Upper lobe of left lung (tissue), 6 donors: ENCODE measurements around the gene SIN3A. TPM values are rescaled to one million over a fixed set of nuclear protein-coding genes. Genes with fewer than 3 reads are reported as not detected.

Experiments used
- ATAC-seq, 2 donors: fragments of 200-7000 bp; cut with Tn5 transposase; one replicate each; pipeline ENCODE4 v1.9.1; 2022; ENCODE audit warnings: mild to moderate bottlenecking in 2 of 2, moderate library complexity in 2 of 2; ENCODE audit not compliant: low FRiP score in 2 of 2
- DNase-seq, 2 donors: peaks; one replicate each; pipeline ENCODE4 v3.0.0-alpha.2; 2019 to 2020
- H3K27ac ChIP-seq, 4 donors: fragments of 200-600 bp; sonication (generic); one replicate each; pipeline ENCODE4 v1.5.1; 2016 to 2019
- H3K27me3 ChIP-seq, 4 donors: fragments of 200-600 bp; sonication (generic); one replicate each; pipeline ENCODE4 v1.5.1; 2017 to 2019
- H3K36me3 ChIP-seq, 4 donors: fragments of 200-600 bp; sonication (generic); one replicate each; pipeline ENCODE4 v1.5.1; 2016 to 2019
- H3K4me1 ChIP-seq, 4 donors: fragments of 200-600 bp; sonication (generic); one replicate each; pipeline ENCODE4 v1.5.1; 2018 to 2019
- H3K4me3 ChIP-seq, 4 donors: fragments of 200-600 bp; sonication (generic); one replicate each; pipeline ENCODE4 v1.5.1; 2017 to 2019; ENCODE audit warnings: mild to moderate bottlenecking in 2 of 4, moderate library complexity in 1 of 4
- H3K9me3 ChIP-seq, 4 donors: fragments of 200-600 bp; sonication (generic); one replicate each; pipeline ENCODE4 v1.5.1; 2018 to 2019
- EP300 ChIP-seq, 4 donors: sonication (generic); formaldehyde crosslinking; IDR thresholded peaks; one replicate each; pipeline ENCODE4 v1.5.1; 2017; ENCODE audit warnings: antibody characterized with exemption in 4 of 4, control low read depth in 2 of 4
- POLR2A ChIP-seq, 4 donors: fragments of 450-650 bp; IDR thresholded peaks; one replicate each; pipeline ENCODE4 v1.5.1; 2016 to 2017; ENCODE audit warnings: antibody characterized with exemption in 4 of 4, mild to moderate bottlenecking in 2 of 4
- POLR2AphosphoS5 ChIP-seq, 2 donors: sonication (generic); formaldehyde crosslinking; IDR thresholded peaks; one replicate each; pipeline ENCODE4 v1.5.1; 2017; ENCODE audit warnings: antibody characterized with exemption in 2 of 2
- WGBS, 2 donors: methylation state at CpG; one replicate each; pipeline ENCODE4 v1.1.5; 2017 to 2018; 5-methylcytosine and 5-hydroxymethylcytosine counted together
- small RNA-seq, 4 donors: library from RNA; depleted of rRNA; stranded (forward); fragments of <200 nt; gene quantifications; one replicate each; pipeline ENCODE3, GENCODE V24; 2016
- total RNA-seq, 6 donors: library from RNA; depleted of rRNA in 4 of 6; stranded (reverse); fragments of >200 nt in 4 of 6; gene quantifications; one replicate each; pipeline versions ENCODE4 v1.1.0 to v1.2.1, GENCODE V29; 2016 to 2021
- TF ChIP-seq, protein P1 (sequence below), 6 experiments: fragments of 450-650 bp in 4 of 6; fragments of 200-600 bp in 2 of 6; sonication (generic) in 2 of 6; IDR thresholded peaks; one replicate each; pipeline ENCODE4 v1.5.1; 2016 to 2019; ENCODE audit warnings: antibody characterized with exemption in 6 of 6
- donor health status: DM: no; HTN: no; CAD: no; lungs with moderate emphysema.
- donor health status: DM: no; HTN: yes; CAD: no; lungs with severe emphysema.

SIN3A gene
- total RNA-seq, 6 donors from 2014 or later = 28.0 to 105 (median 56.6) TPM

DNA sequence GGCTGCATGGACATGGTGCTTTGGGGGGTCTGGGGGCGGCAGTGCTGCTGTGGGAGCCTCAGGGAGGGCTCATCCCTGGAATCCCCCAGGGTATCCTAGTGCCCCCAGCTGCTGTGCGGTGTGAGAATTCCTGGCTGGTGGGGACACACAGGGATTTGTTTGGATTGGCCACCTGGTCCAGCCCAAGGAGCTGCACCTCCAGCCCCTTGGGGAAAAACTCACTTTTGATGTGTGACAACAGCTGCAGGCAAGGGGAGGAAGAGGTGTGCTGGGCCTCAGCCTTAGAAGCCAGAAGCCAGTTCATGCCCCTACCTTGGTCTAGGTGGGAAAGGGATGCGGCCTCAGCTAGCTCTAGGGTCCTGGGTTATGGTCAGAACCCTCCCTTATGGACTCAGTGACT lies 124.0 kb downstream of the SIN3A start:
- DNase-seq (no peak), ATAC-seq (no peak)
- Histone ChIP-seq H3K9me3 (no peaks in the 10 kb centered on the region), H3K36me3 (no peaks in the 10 kb centered on the region), H3K4me3 (no peak overlapping the region), H3K27me3 (no peaks in the 10 kb centered on the region), H3K4me1 (no peaks in the 10 kb centered on the region), H3K27ac (no peak overlapping the region)
- WGBS, 2 donors = 79% methylated on average over 2 of the region's 3 CpGs; no CpG with 5 or more reads in 1 of the 2 donors
- no peak for TF ChIP-seq EP300 (IDR thresholded peaks at IDR 0.05)
- no peak for TF ChIP-seq POLR2AphosphoS5 (IDR thresholded peaks at IDR 0.05)
- TF ChIP-seq, protein P1, sequence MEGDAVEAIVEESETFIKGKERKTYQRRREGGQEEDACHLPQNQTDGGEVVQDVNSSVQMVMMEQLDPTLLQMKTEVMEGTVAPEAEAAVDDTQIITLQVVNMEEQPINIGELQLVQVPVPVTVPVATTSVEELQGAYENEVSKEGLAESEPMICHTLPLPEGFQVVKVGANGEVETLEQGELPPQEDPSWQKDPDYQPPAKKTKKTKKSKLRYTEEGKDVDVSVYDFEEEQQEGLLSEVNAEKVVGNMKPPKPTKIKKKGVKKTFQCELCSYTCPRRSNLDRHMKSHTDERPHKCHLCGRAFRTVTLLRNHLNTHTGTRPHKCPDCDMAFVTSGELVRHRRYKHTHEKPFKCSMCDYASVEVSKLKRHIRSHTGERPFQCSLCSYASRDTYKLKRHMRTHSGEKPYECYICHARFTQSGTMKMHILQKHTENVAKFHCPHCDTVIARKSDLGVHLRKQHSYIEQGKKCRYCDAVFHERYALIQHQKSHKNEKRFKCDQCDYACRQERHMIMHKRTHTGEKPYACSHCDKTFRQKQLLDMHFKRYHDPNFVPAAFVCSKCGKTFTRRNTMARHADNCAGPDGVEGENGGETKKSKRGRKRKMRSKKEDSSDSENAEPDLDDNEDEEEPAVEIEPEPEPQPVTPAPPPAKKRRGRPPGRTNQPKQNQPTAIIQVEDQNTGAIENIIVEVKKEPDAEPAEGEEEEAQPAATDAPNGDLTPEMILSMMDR (IDR thresholded peaks at IDR 0.05) = no peak
- no peak for TF ChIP-seq POLR2A (IDR thresholded peaks at IDR 0.05)

DNA sequence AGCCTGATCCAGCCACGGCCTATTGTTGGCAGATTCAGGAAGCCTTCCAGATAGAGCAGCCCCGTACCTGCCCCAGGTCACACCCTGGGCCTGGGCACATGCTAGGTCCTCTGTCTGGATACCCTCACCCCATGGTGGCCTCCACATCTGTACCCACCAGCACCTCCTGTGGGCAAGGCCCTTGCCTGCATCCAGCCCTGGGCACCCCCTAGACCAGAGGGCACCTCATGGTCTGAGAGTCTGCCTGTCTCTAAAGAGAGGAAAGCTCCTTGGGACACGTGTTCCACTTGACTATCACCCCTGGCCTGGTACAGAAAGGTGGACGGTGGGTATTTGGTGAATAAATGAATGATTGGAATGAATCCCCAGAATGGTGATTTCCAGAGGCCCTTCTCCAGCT lies 124.5 kb downstream of the SIN3A start:
- Histone ChIP-seq H3K36me3 (no peaks in the 10 kb centered on the region), H3K4me3 (no peak overlapping the region), H3K9me3 (no peaks in the 10 kb centered on the region), H3K4me1 (no peaks in the 10 kb centered on the region), H3K27me3 (no peaks in the 10 kb centered on the region), H3K27ac (no peak overlapping the region)
- 76 to 81% methylated on average over 4 of the region's 4 CpGs for WGBS, 2 donors
- TF ChIP-seq POLR2AphosphoS5 (IDR thresholded peaks at IDR 0.05) (no peak), EP300 (IDR thresholded peaks at IDR 0.05) (no peak), POLR2A (IDR thresholded peaks at IDR 0.05) (no peak)
- TF ChIP-seq, protein P1 (IDR thresholded peaks at IDR 0.05) = no peak
- ATAC-seq (no peak), DNase-seq (no peak)

DNA sequence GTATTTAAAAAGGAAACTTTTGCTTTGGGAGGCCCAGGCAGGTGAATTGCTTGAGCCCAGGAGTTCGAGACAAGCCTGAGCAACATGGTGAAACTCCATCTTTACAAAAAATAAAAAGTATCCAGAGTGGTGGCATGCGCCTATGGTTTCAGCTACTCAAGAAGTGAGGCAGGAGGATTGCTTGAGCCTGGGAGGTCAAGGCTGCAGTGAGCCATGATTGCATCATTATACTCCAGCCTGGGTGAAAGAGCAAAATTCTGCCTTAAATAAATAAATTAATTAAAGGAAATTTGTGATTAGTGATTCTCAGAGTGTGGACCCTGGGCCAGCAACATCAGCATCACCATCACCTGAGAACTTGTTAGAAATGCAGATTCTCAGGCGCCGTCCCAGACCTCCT lies 125.6 kb downstream of the SIN3A start:
- no peaks in the 10 kb centered on the region for H3K36me3 ChIP-seq
- H3K27ac ChIP-seq = no peak overlapping the region
- no peaks in the 10 kb centered on the region for H3K27me3 ChIP-seq
- TF ChIP-seq POLR2AphosphoS5 (IDR thresholded peaks at IDR 0.05) (no peak), POLR2A (IDR thresholded peaks at IDR 0.05) (no peak), EP300 (IDR thresholded peaks at IDR 0.05) (no peak)
- TF ChIP-seq, protein P1 (IDR thresholded peaks at IDR 0.05) = no peak
- ATAC-seq (no peak), DNase-seq (no peak)
- no peaks in the 10 kb centered on the region for H3K9me3 ChIP-seq
- no peak overlapping the region for H3K4me3 ChIP-seq
- WGBS, 2 donors = 94% methylated on average over 4 of the region's 4 CpGs
- H3K4me1 ChIP-seq = no peaks in the 10 kb centered on the region

DNA sequence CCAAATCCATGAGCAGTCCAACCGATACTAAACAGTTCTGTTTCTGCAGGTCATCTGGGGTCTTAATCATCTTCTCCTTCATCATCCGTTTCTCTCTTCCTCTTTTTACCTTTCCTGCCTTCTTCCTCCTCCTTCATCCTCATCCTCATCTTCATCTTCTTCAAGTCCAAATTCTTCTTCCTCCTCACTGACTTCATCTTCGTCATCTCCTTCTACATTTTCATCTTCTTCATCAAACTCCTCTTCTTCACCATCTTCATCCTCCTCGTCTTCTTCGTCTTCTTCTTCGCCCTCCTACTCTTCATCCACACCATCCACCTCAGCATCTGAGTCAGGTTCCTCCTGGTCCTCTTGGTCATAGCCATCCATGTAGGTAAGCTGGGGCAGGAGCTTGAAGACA lies 129.8 kb downstream of the SIN3A start:
- no peak for ATAC-seq
- WGBS, 2 donors = 84 to 89% methylated on average over 6 of the region's 6 CpGs

More for the DNA sequence above, 129.8 kb downstream of the SIN3A start:
- no peaks in the 10 kb centered on the region for H3K27me3 ChIP-seq
- no peaks in the 10 kb centered on the region for H3K4me1 ChIP-seq
- no peak for DNase-seq
- H3K36me3 ChIP-seq = no peaks in the 10 kb centered on the region
- no peak overlapping the region for H3K4me3 ChIP-seq
- no peak overlapping the region for H3K27ac ChIP-seq
- no peak for TF ChIP-seq POLR2AphosphoS5 (IDR thresholded peaks at IDR 0.05)
- no peak for TF ChIP-seq EP300 (IDR thresholded peaks at IDR 0.05)
- no peak for TF ChIP-seq POLR2A (IDR thresholded peaks at IDR 0.05)
- TF ChIP-seq, protein P1 (IDR thresholded peaks at IDR 0.05) = no peak
- H3K9me3 ChIP-seq = no peaks in the 10 kb centered on the region

Small RNA genes within 50 kb of the gene (small RNA-seq; reads per million reads assigned to genes)
- gene AC105036.2 = 0 reads per million in 4 donors

Other genes starting within 250 kb of the SIN3A start
- 10 to 100 TPM; 25.4 to 44.6 (median 37.5) TPM for gene C15orf39, start 249.8 kb downstream of the SIN3A start, total RNA-seq
- not detected for gene GOLGA6C, start 193.4 kb downstream of the SIN3A start, total RNA-seq
- gene GOLGA6D, start 168.9 kb downstream of the SIN3A start, total RNA-seq = under 1 TPM in 2 of 6 donors, not detected in 4; 0.07 to 0.15 TPM
- gene COMMD4, start 115.6 kb downstream of the SIN3A start, total RNA-seq = 100 to 1,000 TPM in 1 of 6 donors, 10 to 100 TPM in 5; 28.7 to 104 (median 76.0) TPM
- gene NEIL1, start 104.7 kb downstream of the SIN3A start, total RNA-seq = 100 to 1,000 TPM in 1 of 6 donors, 10 to 100 TPM in 5; 41.8 to 272 (median 52.2) TPM
- 1,000 to 10,000 TPM in 1 of 6 donors, 100 to 1,000 TPM in 5; 147 to 1,046 (median 251) TPM for gene MAN2C1, start 83.1 kb downstream of the SIN3A start, total RNA-seq
- gene PTPN9, start 127.6 kb upstream of the SIN3A start, total RNA-seq = 10 to 100 TPM in 4 of 6 donors, 1 to 10 TPM in 2; 8.4 to 32.9 (median 22.7) TPM
- gene SNUPN, start 174.0 kb upstream of the SIN3A start, total RNA-seq = 10 to 100 TPM; 14.1 to 30.4 (median 22.4) TPM
- 100 to 1,000 TPM in 1 of 6 donors, 10 to 100 TPM in 5; 64.3 to 183 (median 70.2) TPM for gene IMP3, start 188.5 kb upstream of the SIN3A start, total RNA-seq
- gene SNX33, start 196.2 kb upstream of the SIN3A start, total RNA-seq = 10 to 100 TPM; 26.7 to 46.1 (median 31.7) TPM